C4-2B (cell line): ENCODE data around the gene PATJ.

Experiments used
- CTCF ChIP-seq: fragments of 450-650 bp; conservative IDR thresholded peaks from 2 replicates; pipeline ENCODE4 v1.5.1; 2017; ENCODE audit warnings: mild to moderate bottlenecking
- ZFX ChIP-seq: fragments of 450-650 bp; IDR thresholded peaks from 2 replicates; pipeline ENCODE4 v1.6.1; 2017

GRCh38 chr1:61839679-61840078 lies 97.4 kb downstream of the PATJ start:
- no peak for TF ChIP-seq CTCF
- no peak for TF ChIP-seq ZFX
